CD8-positive, alpha-beta memory T cell (primary cell): ENCODE measurements around the gene EIPR1. TPM values are rescaled to one million over a fixed set of nuclear protein-coding genes. Genes with fewer than 3 reads are reported as not detected.

ENCODE experiments used
- CTCF ChIA-PET: fragments of 350-600 bp; sonication (Branson Sonifier 250); formaldehyde crosslinking; loops from one replicate; lab custom pipeline; 2021; ENCODE audit warnings: antibody characterized with exemption; lab: Charles Lee
- POLR2A ChIA-PET: fragments of 350-600 bp; sonication (Branson Sonifier 250); formaldehyde crosslinking; loops from one replicate; lab custom pipeline; 2021; ENCODE audit warnings: antibody characterized with exemption; lab: Charles Lee
- DNase-seq, 5 donors: peaks; one replicate each; pipeline versions ENCODE4 v3.0.0 to v3.0.0-alpha.2; 2020 to 2022; ENCODE audit warnings: mixed read lengths in 1 of 5
- H3K27ac ChIP-seq: one replicate; pipeline ENCODE4 v1.7.0; 2013; ENCODE audit warnings: low read depth, mild to moderate bottlenecking, low read length, moderate library complexity
- H3K27me3 ChIP-seq: 2 replicates; pipeline ENCODE4 v1.7.0; 2013; ENCODE audit warnings: low read length, mild to moderate bottlenecking; ENCODE audit not compliant: insufficient read depth, poor library complexity, severe bottlenecking
- H3K36me3 ChIP-seq: 2 replicates; pipeline ENCODE4 v1.7.0; 2013; ENCODE audit warnings: mild to moderate bottlenecking, low read length, moderate library complexity; ENCODE audit not compliant: insufficient read depth
- H3K4me1 ChIP-seq: 2 replicates; pipeline ENCODE4 v1.7.0; 2013; ENCODE audit warnings: mild to moderate bottlenecking, low read length, moderate library complexity; ENCODE audit not compliant: insufficient read depth
- H3K4me3 ChIP-seq: 2 replicates; pipeline ENCODE4 v1.7.0; 2013; ENCODE audit warnings: mild to moderate bottlenecking, low read length
- H3K9me3 ChIP-seq: 2 replicates; pipeline ENCODE4 v1.7.0; 2013; ENCODE audit warnings: mild to moderate bottlenecking, low read length
- H3K27ac Mint-ChIP-seq, 8 donors: one replicate each; pipeline ENCODE4 v1.8.0; 2020 to 2021; ENCODE audit warnings: mixed read lengths in 8 of 8, mild to moderate bottlenecking in 6 of 8, inconsistent platforms in 3 of 8, moderate library complexity in 3 of 8
- H3K27me3 Mint-ChIP-seq, 2 donors: one replicate each; pipeline ENCODE4 v1.8.0; 2020 to 2021; ENCODE audit warnings: mixed read lengths in 2 of 2, mild to moderate bottlenecking in 1 of 2, moderate library complexity in 1 of 2
- H3K36me3 Mint-ChIP-seq, 3 donors: one replicate each; pipeline ENCODE4 v1.8.0; 2020 to 2021; ENCODE audit warnings: mixed read lengths in 3 of 3, inconsistent platforms in 1 of 3, mild to moderate bottlenecking in 1 of 3
- H3K4me1 Mint-ChIP-seq, 3 donors: one replicate each; pipeline ENCODE4 v1.8.0; 2020 to 2021; ENCODE audit warnings: mixed read lengths in 3 of 3, inconsistent platforms in 1 of 3, mild to moderate bottlenecking in 1 of 3
- H3K4me3 Mint-ChIP-seq, 7 donors: one replicate each; pipeline ENCODE4 v1.8.0; 2020 to 2021; ENCODE audit warnings: mixed read lengths in 7 of 7, mild to moderate bottlenecking in 6 of 7, moderate library complexity in 4 of 7, inconsistent platforms in 2 of 7
- H3K9me3 Mint-ChIP-seq, 5 donors: one replicate each; pipeline ENCODE4 v1.8.0; 2020 to 2022; ENCODE audit warnings: mixed read lengths in 5 of 5, mild to moderate bottlenecking in 3 of 5, moderate library complexity in 2 of 5, inconsistent platforms in 1 of 5
- polyA plus RNA-seq: library from polyadenylated mRNA; unstranded; fragments of 300-500 nt; fragmentation: Illumina TruSeq; gene quantifications from one replicate; pipeline ENCODE4 v1.2.3, GENCODE V29; 2021
- total RNA-seq, 2 experiments: library from RNA; stranded (reverse); gene quantifications; one replicate each; pipeline ENCODE4 v1.2.3, GENCODE V29; 2021

The EIPR1 gene
- total and polyA plus RNA-seq, 3 experiments from 2014 or later: 39.2 to 43.9 (median 41.6) TPM

GRCh38 chr2:3319134-3319533 lies 58.5 kb downstream of the EIPR1 start:
- Histone ChIP-seq H3K27ac (no peak overlapping the region), H3K4me1 (no peaks in the 10 kb centered on the region), H3K9me3 (no peaks in the 10 kb centered on the region), H3K4me3 (no peak overlapping the region), H3K27me3 (no peaks in the 10 kb centered on the region), H3K36me3 (no peaks in the 10 kb centered on the region)
- Mint-ChIP-seq H3K9me3 (no peaks in the 10 kb centered on the region), H3K4me3 (no peak overlapping the region), H3K36me3 (peaks cover 4 to 46% (median 14%) of the 10 kb centered on the region in 3 donors), H3K27me3 (no peaks in the 10 kb centered on the region), H3K27ac (peak overlapping the region in 1 of 8 donors; percentile 60), H3K4me1 (peaks cover 8 to 18% (median 14%) of the 10 kb centered on the region in 3 donors)
- CTCF ChIA-PET: no interaction called here
- POLR2A ChIA-PET: no interaction called here
- no peak for DNase-seq

GRCh38 chr2:3317871-3318590 lies 59.6 kb downstream of the EIPR1 start:
- no peak for DNase-seq
- ChIA-PET POLR2A (no interaction called here), CTCF (no interaction called here)

GRCh38 chr2:3317277-3317685 lies 60.3 kb downstream of the EIPR1 start:
- H3K4me3 ChIP-seq: no peak overlapping the region
- CTCF ChIA-PET: no interaction called here

More at GRCh38 chr2:3317871-3318590, 59.6 kb downstream of the EIPR1 start:
- no peak overlapping the region for H3K27ac ChIP-seq
- no peaks in the 10 kb centered on the region for H3K9me3 ChIP-seq
- peaks cover 4 to 38% (median 10%) of the 10 kb centered on the region in 3 donors for H3K36me3 Mint-ChIP-seq
- no peaks in the 10 kb centered on the region for H3K27me3 ChIP-seq
- no peaks in the 10 kb centered on the region for H3K27me3 Mint-ChIP-seq
- H3K9me3 Mint-ChIP-seq: no peaks in the 10 kb centered on the region
- peaks cover 3% of the 10 kb centered on the region for H3K4me1 ChIP-seq
- H3K4me1 Mint-ChIP-seq: peaks cover 16 to 28% (median 18%) of the 10 kb centered on the region in 3 donors
- no peak overlapping the region for H3K27ac Mint-ChIP-seq
- no peak overlapping the region for H3K4me3 Mint-ChIP-seq
- no peaks in the 10 kb centered on the region for H3K36me3 ChIP-seq
- no peak overlapping the region for H3K4me3 ChIP-seq

GRCh38 chr2:3316456-3317276 lies 61.0 kb downstream of the EIPR1 start:
- DNase-seq: no peak
- no peaks in the 10 kb centered on the region for H3K9me3 Mint-ChIP-seq
- peaks cover 15% of the 10 kb centered on the region for H3K4me1 ChIP-seq
- no peaks in the 10 kb centered on the region for H3K36me3 ChIP-seq
- H3K4me1 Mint-ChIP-seq: peaks cover 29 to 41% (median 31%) of the 10 kb centered on the region in 3 donors
- H3K9me3 ChIP-seq: no peaks in the 10 kb centered on the region
- H3K4me3 Mint-ChIP-seq: no peak overlapping the region
- no peak overlapping the region for H3K27ac ChIP-seq
- H3K4me3 ChIP-seq: no peak overlapping the region
- peaks cover 9 to 33% (median 10%) of the 10 kb centered on the region in 3 donors for H3K36me3 Mint-ChIP-seq
- H3K27ac Mint-ChIP-seq: peak overlapping the region in 5 of 8 donors; percentile 29 to 78 (median 47)
- no peaks in the 10 kb centered on the region for H3K27me3 Mint-ChIP-seq
- H3K27me3 ChIP-seq: no peaks in the 10 kb centered on the region
- POLR2A ChIA-PET: no interaction called here
- CTCF ChIA-PET: no interaction called here

More at GRCh38 chr2:3317277-3317685, 60.3 kb downstream of the EIPR1 start:
- Mint-ChIP-seq H3K4me3 (no peak overlapping the region), H3K27me3 (no peaks in the 10 kb centered on the region), H3K36me3 (peaks cover 9 to 38% (median 10%) of the 10 kb centered on the region in 3 donors), H3K9me3 (no peaks in the 10 kb centered on the region), H3K4me1 (peaks cover 24 to 35% (median 25%) of the 10 kb centered on the region in 3 donors), H3K27ac (peak overlapping the region in 1 of 8 donors; percentile 24)
- Histone ChIP-seq H3K9me3 (no peaks in the 10 kb centered on the region), H3K4me1 (peaks cover 11% of the 10 kb centered on the region), H3K36me3 (no peaks in the 10 kb centered on the region), H3K27ac (no peak overlapping the region), H3K27me3 (no peaks in the 10 kb centered on the region)
- no peak for DNase-seq
- POLR2A ChIA-PET: no interaction called here

GRCh38 chr2:3314626-3315025 lies 63.0 kb downstream of the EIPR1 start:
- CTCF ChIA-PET: no interaction called here
- Histone ChIP-seq H3K9me3 (no peaks in the 10 kb centered on the region), H3K36me3 (no peaks in the 10 kb centered on the region), H3K4me1 (peaks cover 15% of the 10 kb centered on the region), H3K4me3 (no peak overlapping the region), H3K27ac (no peak overlapping the region), H3K27me3 (no peaks in the 10 kb centered on the region)
- POLR2A ChIA-PET: no interaction called here
- H3K27ac Mint-ChIP-seq: peak overlapping the region in 4 of 8 donors; percentile 60 to 93 (median 68)
- H3K9me3 Mint-ChIP-seq: no peaks in the 10 kb centered on the region
- H3K27me3 Mint-ChIP-seq: no peaks in the 10 kb centered on the region
- peaks cover 6 to 19% (median 13%) of the 10 kb centered on the region in 3 donors for H3K36me3 Mint-ChIP-seq
- no peak for DNase-seq
- H3K4me1 Mint-ChIP-seq: peaks cover 30 to 36% (median 35%) of the 10 kb centered on the region in 3 donors
- no peak overlapping the region for H3K4me3 Mint-ChIP-seq

- no peak overlapping the region for H3K27ac ChIP-seq
- no peaks in the 10 kb centered on the region for H3K9me3 Mint-ChIP-seq
- peaks cover 35 to 42% (median 38%) of the 10 kb centered on the region in 3 donors for H3K4me1 Mint-ChIP-seq
- H3K36me3 ChIP-seq: no peaks in the 10 kb centered on the region
- no peaks in the 10 kb centered on the region for H3K27me3 Mint-ChIP-seq
- H3K9me3 ChIP-seq: no peaks in the 10 kb centered on the region
- POLR2A ChIA-PET: no interaction called here
- peaks cover 6 to 13% (median 13%) of the 10 kb centered on the region in 3 donors for H3K36me3 Mint-ChIP-seq
- CTCF ChIA-PET: no interaction called here
- H3K4me1 ChIP-seq: peaks cover 15% of the 10 kb centered on the region
- peak overlapping the region in 2 of 7 donors; percentile 7 to 29 for H3K4me3 Mint-ChIP-seq
- H3K27me3 ChIP-seq: no peaks in the 10 kb centered on the region
- DNase-seq: no peak
- no peak overlapping the region for H3K4me3 ChIP-seq
- H3K27ac Mint-ChIP-seq: peak overlapping the region in 6 of 8 donors; percentile 75 to 95 (median 90)
Measured at GRCh38 chr2:3313781-3314375, 63.7 kb downstream of the EIPR1 start.

- no peaks in the 10 kb centered on the region for H3K27me3 ChIP-seq
- no peaks in the 10 kb centered on the region for H3K27me3 Mint-ChIP-seq
- peaks cover 15% of the 10 kb centered on the region for H3K4me1 ChIP-seq
- H3K9me3 ChIP-seq: no peaks in the 10 kb centered on the region
- CTCF ChIA-PET: interaction anchor here (1.6 kb wide), 1 partner anchor 10 kb away, joined by 5 read pairs; no protein-coding TSS in a partner anchor
- peak overlapping the region in 5 of 7 donors; percentile 26 to 74 (median 44) for H3K4me3 Mint-ChIP-seq
- H3K36me3 Mint-ChIP-seq: peaks cover 3 to 7% (median 6%) of the 10 kb centered on the region in 3 donors
- H3K27ac ChIP-seq: peak overlapping the region; percentile 43
- H3K27ac Mint-ChIP-seq: peak overlapping the region; percentile 70 to 96 (median 88)
- POLR2A ChIA-PET: no interaction called here
- DNase-seq: no peak
- no peaks in the 10 kb centered on the region for H3K9me3 Mint-ChIP-seq
- no peaks in the 10 kb centered on the region for H3K36me3 ChIP-seq
- no peak overlapping the region for H3K4me3 ChIP-seq
- peaks cover 41 to 42% (median 41%) of the 10 kb centered on the region in 3 donors for H3K4me1 Mint-ChIP-seq
Measured at GRCh38 chr2:3312576-3313345, 64.9 kb downstream of the EIPR1 start.
